Loucy (cell line): ENCODE data around the gene MACROD2.

Source experiments
- CTCF ChIP-seq: fragments of 200-600 bp; sonication (generic); conservative IDR thresholded peaks from 2 replicates; pipeline ENCODE4 v1.5.1; 2014; ENCODE audit warnings: mild to moderate bottlenecking, antibody characterized with exemption, low read length
- EZH2phosphoT487 ChIP-seq: fragments of 200-600 bp; IDR thresholded peaks from 2 replicates; pipeline ENCODE4 v1.6.1; 2018; ENCODE audit warnings: antibody characterized with exemption, mild to moderate bottlenecking, moderate library complexity, borderline replicate concordance

GRCh38 chr20:14956026-14956425, 960.7 kb downstream of the MACROD2 start:
- no peak for TF ChIP-seq CTCF
- no peak for TF ChIP-seq EZH2phosphoT487
